ENCODE data around the gene OR4C45. TPM values are rescaled to one million over a fixed set of nuclear protein-coding genes. Genes with fewer than 3 reads are reported as not detected.

The OR4C45 gene
- polyA plus RNA-seq, 2 of the 4 experiments (the other 2 are of a cell fraction), result not detected

GRCh38 chr11:50080256-50080655, 47.6 kb downstream of the OR4C45 start:
- ChIA-PET CTCF (no interaction called here), POLR2A (no interaction called here)
- TF ChIP-seq CEBPB (IDR thresholded peaks at IDR 0.05), result no peak
- no peak for TF ChIP-seq ZC3H11A (IDR thresholded peaks at IDR 0.05)
- no peak for TF ChIP-seq ELK1 (IDR thresholded peaks at IDR 0.05; ENCODE audit: low read depth, low read length)
- no peak for TF ChIP-seq GATA3 (IDR thresholded peaks at IDR 0.05; ENCODE audit: borderline replicate concordance)
- no peak for TF ChIP-seq MAFK (IDR thresholded peaks at IDR 0.05; ENCODE audit: partially characterized antibody)
- no peak for TF ChIP-seq HOXA7 (CRISPR knock-in tag; IDR thresholded peaks at IDR 0.05)
- TF ChIP-seq CBX8 (IDR thresholded peaks at IDR 0.05), result no peak
- no peak for TF ChIP-seq RNF2 (IDR thresholded peaks at IDR 0.05; ENCODE audit: borderline replicate concordance, low read depth)
- no peak for TF ChIP-seq HEYL (CRISPR knock-in tag; IDR thresholded peaks at IDR 0.05)
- TF ChIP-seq, protein P1, sequence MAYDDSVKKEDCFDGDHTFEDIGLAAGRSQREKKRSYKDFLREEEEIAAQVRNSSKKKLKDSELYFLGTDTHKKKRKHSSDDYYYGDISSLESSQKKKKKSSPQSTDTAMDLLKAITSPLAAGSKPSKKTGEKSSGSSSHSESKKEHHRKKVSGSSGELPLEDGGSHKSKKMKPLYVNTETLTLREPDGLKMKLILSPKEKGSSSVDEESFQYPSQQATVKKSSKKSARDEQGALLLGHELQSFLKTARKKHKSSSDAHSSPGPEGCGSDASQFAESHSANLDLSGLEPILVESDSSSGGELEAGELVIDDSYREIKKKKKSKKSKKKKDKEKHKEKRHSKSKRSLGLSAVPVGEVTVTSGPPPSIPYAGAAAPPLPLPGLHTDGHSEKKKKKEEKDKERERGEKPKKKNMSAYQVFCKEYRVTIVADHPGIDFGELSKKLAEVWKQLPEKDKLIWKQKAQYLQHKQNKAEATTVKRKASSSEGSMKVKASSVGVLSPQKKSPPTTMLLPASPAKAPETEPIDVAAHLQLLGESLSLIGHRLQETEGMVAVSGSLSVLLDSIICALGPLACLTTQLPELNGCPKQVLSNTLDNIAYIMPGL (CRISPR knock-in tag; IDR thresholded peaks at IDR 0.05; ENCODE audit: borderline replicate concordance), result no peak
- no peak for TF ChIP-seq MYC (IDR thresholded peaks at IDR 0.05; ENCODE audit: borderline replicate concordance, low read length)
- TF ChIP-seq ZNF302 (CRISPR knock-in tag; IDR thresholded peaks at IDR 0.05), result no peak
- TF ChIP-seq TP53 (CRISPR knock-in tag; IDR thresholded peaks at IDR 0.05), result no peak
- no peak for TF ChIP-seq SREBF2 (IDR thresholded peaks at IDR 0.05)
- no peak for TF ChIP-seq BCL3 (IDR thresholded peaks at IDR 0.05)
- TF ChIP-seq, protein P2, sequence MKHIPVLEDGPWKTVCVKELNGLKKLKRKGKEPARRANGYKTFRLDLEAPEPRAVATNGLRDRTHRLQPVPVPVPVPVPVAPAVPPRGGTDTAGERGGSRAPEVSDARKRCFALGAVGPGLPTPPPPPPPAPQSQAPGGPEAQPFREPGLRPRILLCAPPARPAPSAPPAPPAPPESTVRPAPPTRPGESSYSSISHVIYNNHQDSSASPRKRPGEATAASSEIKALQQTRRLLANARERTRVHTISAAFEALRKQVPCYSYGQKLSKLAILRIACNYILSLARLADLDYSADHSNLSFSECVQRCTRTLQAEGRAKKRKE (CRISPR knock-in tag; IDR thresholded peaks at IDR 0.05; ENCODE audit: low read depth), result no peak
- Histone ChIP-seq H3K4me1 (no peaks in the 10 kb centered on the region), H3K9me3 (peaks cover 4% of the 10 kb centered on the region; the same call in 1 of the 3 replicates), H3K4me2 (no peak overlapping the region), H3K27ac (no peak overlapping the region), H3K4me3 (no peak overlapping the region)
- no peak for DNase-seq (ENCODE audit: low read depth in 1 of 2, low spot score in 1 of 2)
- FAIRE-seq, result no peak
- no peak for ATAC-seq

Other genes with a start within 250 kb of the OR4C45 start
- gene OR4C13, start 80.5 kb upstream of the OR4C45 start, polyA plus RNA-seq (2011; rRNA removed), result not detected in 2 replicates
- not detected in 3 replicates for gene OR4C13, start 80.5 kb upstream of the OR4C45 start, polyA plus RNA-seq (2017; fragmentation: RNase III; extraction: RNeasy Plus Mini Kit Qiagen cat#74134 plus additional on column Dnase treatment)
- not detected in 2 replicates for gene OR4C12, start 50.3 kb upstream of the OR4C45 start, polyA plus RNA-seq (2011; rRNA removed)
- gene OR4C12, start 50.3 kb upstream of the OR4C45 start, polyA plus RNA-seq (2017; fragmentation: RNase III; extraction: RNeasy Plus Mini Kit Qiagen cat#74134 plus additional on column Dnase treatment), result not detected in 3 replicates